HFF-Myc (cell line): ENCODE data around the gene TBC1D16.

Experiments
- DNase-seq: peaks from one replicate; pipeline ENCODE4 v3.0.0-alpha.2; 2011; ENCODE audit warnings: low read depth; ENCODE audit errors: extremely low read depth
- H3K4me3 ChIP-seq: replicated peaks from 2 replicates; pipeline ENCODE4 v1.5.1; 2011; ENCODE audit warnings: low read depth, mild to moderate bottlenecking, control low read depth, low read length
- CTCF ChIP-seq: IDR thresholded peaks from 2 replicates; pipeline ENCODE4 v1.5.1; 2012; ENCODE audit warnings: mild to moderate bottlenecking, low read depth, low read length, control low read depth; ENCODE audit errors: missing control alignments

Gene TBC1D16

DNA sequence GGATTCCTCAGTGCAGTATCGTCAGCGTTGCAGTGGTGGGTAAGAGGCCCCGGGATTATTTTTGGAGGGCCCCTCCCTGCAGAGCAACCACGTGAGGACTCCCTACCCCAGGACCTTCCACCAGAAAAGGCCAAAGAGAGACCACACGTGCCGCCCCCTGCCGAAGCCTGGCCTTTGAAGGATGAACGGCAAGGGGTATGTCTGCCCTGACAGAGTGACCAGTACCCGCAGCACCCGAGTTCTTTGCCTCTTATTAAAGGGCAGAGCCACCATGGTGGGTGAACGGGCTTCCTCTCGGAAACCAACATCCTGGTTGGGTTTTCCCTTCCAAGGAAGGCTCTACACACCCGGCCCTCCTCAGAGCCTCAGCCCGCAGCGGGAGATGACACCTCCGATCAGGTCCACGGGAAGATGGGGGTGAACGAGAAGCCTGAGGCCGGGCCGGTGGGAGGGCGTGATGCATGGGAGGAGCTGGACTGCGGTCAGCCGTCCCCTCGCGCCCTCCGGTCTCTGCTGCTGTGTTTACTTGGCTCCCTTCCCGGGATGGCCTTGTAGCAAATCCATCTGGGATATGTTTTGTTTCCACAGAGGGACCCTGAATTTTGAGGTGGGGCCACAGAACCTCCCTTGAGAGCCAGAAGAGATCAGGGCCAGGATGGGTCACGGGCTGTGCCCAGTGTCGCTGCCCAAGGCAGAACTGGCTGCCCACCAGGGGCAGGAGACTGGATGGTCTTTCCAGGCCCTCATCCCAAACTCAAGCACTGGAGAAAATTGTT, 49.1 kb downstream of the TBC1D16 start:
- H3K4me3 ChIP-seq, result no peak overlapping the region
- no peak for DNase-seq
- TF ChIP-seq CTCF, result no peak

- no peak for TF ChIP-seq CTCF
- no peak for DNase-seq
- no peak overlapping the region for H3K4me3 ChIP-seq
Measured at GRCh38 chr17:79985943-79986391, 49.7 kb downstream of the TBC1D16 start.

DNA sequence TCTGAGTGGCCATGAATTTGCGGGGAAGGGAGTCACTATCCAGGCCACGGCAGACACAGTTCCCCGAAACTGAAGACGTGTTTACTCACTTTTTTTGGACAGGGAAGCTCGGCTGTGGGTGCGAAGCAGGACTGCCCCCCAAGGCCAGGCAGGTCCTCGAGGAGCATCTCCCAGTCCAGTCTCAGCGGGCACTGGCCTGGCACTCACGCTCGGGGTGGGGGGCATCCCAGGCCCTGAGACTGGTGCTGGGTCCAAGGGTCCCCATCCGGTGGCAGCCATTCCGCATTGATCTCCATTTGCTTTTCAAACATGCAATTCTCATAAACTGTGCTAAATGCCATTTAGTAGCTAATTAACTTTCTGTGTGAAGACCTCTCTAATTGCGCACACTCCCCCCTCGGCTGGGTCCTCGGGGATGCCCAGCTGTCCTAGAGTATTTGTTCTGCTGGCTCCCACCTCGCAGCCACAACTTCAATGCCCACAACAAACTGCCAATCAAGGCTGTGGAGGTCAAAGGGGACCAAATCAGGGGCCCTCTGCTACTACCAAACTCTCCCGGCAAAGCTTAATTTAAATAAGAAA, 50.2 kb downstream of the TBC1D16 start:
- TF ChIP-seq CTCF, result no peak
- H3K4me3 ChIP-seq, result no peak overlapping the region
- no peak for DNase-seq

- no peak overlapping the region for H3K4me3 ChIP-seq
- TF ChIP-seq CTCF, result no peak
- no peak for DNase-seq
Measured at GRCh38 chr17:79984877-79985276, 50.8 kb downstream of the TBC1D16 start.

DNA sequence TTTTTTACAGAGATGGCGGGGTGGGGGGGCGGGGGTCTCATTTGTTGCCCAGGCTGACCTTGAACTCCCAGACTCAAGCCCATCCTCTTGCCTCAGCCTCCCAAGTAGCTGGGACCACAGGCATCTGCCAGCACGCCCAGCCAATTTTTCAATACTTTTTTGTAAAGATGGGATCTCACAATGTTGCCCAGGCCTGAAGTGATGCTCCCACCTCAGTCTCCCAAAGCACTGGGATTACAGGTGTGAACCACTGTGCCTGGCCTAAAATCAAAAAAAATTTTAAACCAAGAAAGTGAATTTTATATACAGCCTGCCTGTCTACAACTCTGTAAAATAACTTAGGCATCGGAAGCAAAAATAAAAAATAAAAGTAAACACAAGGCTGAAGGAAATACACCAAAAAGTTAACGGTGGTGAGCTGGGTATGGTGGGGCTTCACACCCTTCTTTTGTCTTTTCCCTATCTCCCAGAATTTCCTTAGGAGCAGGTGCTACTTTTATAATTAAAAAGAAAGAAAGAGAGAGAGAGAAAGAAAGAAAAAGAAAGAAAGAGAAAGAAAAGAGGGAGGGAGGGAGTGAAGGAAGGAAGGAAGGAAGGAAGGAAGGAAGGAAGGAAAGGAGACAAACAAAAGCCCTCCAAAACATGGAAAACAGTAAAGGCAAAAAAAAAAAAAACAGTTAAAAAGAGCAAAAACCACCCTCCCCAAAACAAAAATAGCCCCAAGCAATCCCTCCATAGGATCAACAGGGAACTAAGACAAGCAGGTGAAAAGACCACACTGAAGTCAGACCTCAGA, 51.4 kb downstream of the TBC1D16 start:
- no peak for TF ChIP-seq CTCF
- no peak for DNase-seq
- no peak overlapping the region for H3K4me3 ChIP-seq

DNA sequence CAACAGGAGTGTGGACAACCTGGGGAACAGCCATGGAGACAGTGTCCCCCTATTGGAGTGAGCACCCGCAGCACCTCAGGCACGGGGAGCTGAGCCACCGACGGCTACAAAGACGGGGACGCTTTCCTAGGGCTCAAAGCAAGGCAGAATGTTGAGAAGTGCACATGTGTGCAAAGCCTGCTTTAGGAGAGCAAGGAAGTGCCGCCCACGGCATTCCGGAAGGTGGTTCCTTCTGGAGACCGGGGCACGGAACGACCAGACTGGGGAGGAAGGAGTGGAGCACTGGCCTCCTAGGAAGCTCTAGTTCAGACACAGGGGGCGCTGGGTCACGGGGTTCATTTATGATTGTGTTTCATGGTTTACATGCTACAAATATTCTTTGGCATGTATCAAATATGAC, 52.2 kb downstream of the TBC1D16 start:
- no peak for DNase-seq
- no peak overlapping the region for H3K4me3 ChIP-seq
- TF ChIP-seq CTCF, result no peak
